ENCODE measurements around the gene MTARC1.
A peak's percentile ranks its signal among the peaks of the same experiment; 100 is the strongest.

The MTARC1 gene

DNA sequence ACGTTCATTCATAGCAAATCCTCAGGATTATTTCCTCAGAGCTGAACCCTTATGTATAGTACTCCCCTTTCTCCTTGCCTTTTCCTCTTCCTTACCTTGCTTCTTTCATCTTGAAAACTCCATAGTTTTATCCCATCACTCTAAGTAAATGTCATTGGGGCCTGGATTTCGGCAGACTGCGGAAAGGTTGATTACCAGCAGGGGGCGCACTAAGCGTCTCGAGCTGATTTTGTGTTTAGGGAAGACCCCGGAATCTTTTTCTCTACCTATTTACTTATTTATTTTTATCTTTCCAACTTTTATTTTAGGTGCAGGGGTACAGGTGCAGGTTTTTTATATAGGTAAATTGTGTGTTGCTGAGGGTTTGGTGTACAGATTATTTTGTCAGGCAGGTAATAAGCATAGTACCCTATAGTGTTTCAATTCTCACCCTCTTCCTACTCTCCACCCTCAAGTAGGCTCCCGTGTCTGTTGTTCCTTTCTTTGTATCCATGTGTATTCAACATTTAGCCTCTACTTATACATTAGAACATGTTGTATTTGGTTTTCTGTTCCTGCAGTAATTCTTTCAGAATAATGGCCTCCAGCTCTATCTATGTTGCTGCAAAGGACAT lies 11.4 kb upstream of the MTARC1 start:
- DNase-seq (ENCODE audit: extremely low spot score) = peak; percentile 57
- no peak for TF ChIP-seq NFRKB (IDR thresholded peaks at IDR 0.05)
- TF ChIP-seq CTBP1 (IDR thresholded peaks at IDR 0.05; ENCODE audit: borderline replicate concordance) = no peak
- TF ChIP-seq TARDBP (IDR thresholded peaks at IDR 0.05) = no peak
- no peak for TF ChIP-seq FOXM1 (IDR thresholded peaks at IDR 0.05; ENCODE audit: borderline replicate concordance)
- no peak for TF ChIP-seq ZNF384 (IDR thresholded peaks at IDR 0.05)
- TF ChIP-seq SUZ12 (IDR thresholded peaks at IDR 0.05) = no peak
- TF ChIP-seq LEF1 (IDR thresholded peaks at IDR 0.05; ENCODE audit: borderline replicate concordance) = no peak
- TF ChIP-seq, protein P1, sequence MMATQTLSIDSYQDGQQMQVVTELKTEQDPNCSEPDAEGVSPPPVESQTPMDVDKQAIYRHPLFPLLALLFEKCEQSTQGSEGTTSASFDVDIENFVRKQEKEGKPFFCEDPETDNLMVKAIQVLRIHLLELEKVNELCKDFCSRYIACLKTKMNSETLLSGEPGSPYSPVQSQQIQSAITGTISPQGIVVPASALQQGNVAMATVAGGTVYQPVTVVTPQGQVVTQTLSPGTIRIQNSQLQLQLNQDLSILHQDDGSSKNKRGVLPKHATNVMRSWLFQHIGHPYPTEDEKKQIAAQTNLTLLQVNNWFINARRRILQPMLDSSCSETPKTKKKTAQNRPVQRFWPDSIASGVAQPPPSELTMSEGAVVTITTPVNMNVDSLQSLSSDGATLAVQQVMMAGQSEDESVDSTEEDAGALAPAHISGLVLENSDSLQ (IDR thresholded peaks at IDR 0.05) = no peak
- no peak for TF ChIP-seq ARNT (IDR thresholded peaks at IDR 0.05)
- no peak for TF ChIP-seq L3MBTL2 (conservative IDR thresholded peaks at IDR 0.05)
- no peak for TF ChIP-seq ELF4 (IDR thresholded peaks at IDR 0.05)
- TF ChIP-seq HDGF (IDR thresholded peaks at IDR 0.05; ENCODE audit: borderline replicate concordance) = no peak
- no peak for TF ChIP-seq BHLHE40 (IDR thresholded peaks at IDR 0.05; ENCODE audit: borderline replicate concordance)
- no peak for TF ChIP-seq SP1 (IDR thresholded peaks at IDR 0.05)
- TF ChIP-seq FOXA1 (IDR thresholded peaks at IDR 0.05) = no peak
- ChIA-PET POLR2A (interaction anchor here (0.9 to 1.7 kb wide), 2 partner anchors 11 to 27 kb away, joined by 4 read pairs; partner anchors contain the start of genes MTARC1 and MTARC2), CTCF (interaction anchor here (0.7 to 3.2 kb wide), 6 partner anchors 11 to 556 kb away, joined by 3 to 22 read pairs (median 3); partner anchors contain the start of genes MTARC1 and MTARC2)

DNA sequence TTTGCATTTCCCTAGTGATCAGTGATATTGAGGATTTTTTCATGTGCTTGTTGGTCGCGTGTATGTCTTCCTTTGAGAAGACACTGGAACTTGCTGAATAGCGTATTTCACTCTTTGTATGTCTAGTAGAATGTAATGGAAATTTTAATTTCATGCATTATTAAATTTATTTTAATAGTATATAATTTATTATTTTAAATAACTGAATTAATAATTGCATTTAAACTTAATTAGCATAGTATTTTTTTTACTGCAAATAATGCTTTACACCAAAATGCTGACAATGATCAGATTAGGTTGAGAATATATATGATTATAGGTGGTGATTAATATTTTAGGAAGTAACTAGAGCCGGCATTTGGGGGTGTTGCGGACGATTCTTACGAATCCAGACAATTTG lies 10.5 kb upstream of the MTARC1 start:
- TF ChIP-seq LEF1 (IDR thresholded peaks at IDR 0.05; ENCODE audit: borderline replicate concordance) (no peak), TARDBP (IDR thresholded peaks at IDR 0.05) (no peak), ELF4 (IDR thresholded peaks at IDR 0.05) (no peak), FOXA1 (IDR thresholded peaks at IDR 0.05) (no peak), L3MBTL2 (conservative IDR thresholded peaks at IDR 0.05) (no peak), NFRKB (IDR thresholded peaks at IDR 0.05) (no peak), FOXM1 (IDR thresholded peaks at IDR 0.05; ENCODE audit: borderline replicate concordance) (no peak)
- ChIA-PET CTCF (interaction anchor here (0.5 to 3.2 kb wide), 9 partner anchors 11 to 556 kb away, joined by 3 to 22 read pairs (median 4); partner anchors contain the start of gene MTARC1), POLR2A (interaction anchor here (1.7 kb wide), 1 partner anchor 10 kb away, joined by 4 read pairs; the partner anchor contains the start of gene MTARC1)
- no peak for DNase-seq (ENCODE audit: extremely low spot score)

DNA sequence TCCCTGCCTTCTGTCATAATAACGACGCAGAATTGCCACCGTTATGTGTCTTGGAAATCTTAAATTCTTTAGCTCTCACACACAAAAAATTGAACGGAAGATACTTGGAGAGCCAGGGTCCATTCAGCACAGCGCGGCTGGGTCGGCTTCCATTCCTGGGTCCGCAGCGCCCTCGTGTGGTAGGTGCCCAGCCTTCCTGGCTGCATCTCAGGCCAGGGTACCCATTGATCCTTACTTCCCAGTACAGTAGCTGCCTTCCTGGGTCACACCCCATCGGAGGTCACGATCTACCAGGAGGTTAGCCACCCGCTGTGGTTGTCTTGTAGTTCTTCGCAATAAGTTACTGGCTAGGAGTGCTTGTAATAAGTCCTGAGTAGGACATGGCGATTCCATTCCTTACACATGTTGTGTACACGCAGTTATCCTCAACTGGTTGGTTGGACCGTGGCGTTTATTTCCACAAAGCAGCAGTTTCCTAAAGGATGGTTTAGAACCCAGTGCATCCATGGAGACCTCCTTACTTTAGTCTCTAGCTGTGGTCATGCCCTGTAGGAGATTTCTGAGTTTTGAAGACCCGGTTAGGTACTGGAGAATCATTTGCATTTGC lies 9.9 kb upstream of the MTARC1 start:
- peak; percentile 86 for DNase-seq (ENCODE audit: extremely low spot score)
- TF ChIP-seq NFRKB (IDR thresholded peaks at IDR 0.05) = no peak
- TF ChIP-seq L3MBTL2 (conservative IDR thresholded peaks at IDR 0.05) = no peak
- no peak for TF ChIP-seq BHLHE40 (IDR thresholded peaks at IDR 0.05; ENCODE audit: borderline replicate concordance)
- no peak for TF ChIP-seq FOXM1 (IDR thresholded peaks at IDR 0.05; ENCODE audit: borderline replicate concordance)
- no peak for TF ChIP-seq FOXK2 (IDR thresholded peaks at IDR 0.05)
- TF ChIP-seq ELF4 (IDR thresholded peaks at IDR 0.05) = no peak
- no peak for TF ChIP-seq CTBP1 (IDR thresholded peaks at IDR 0.05; ENCODE audit: borderline replicate concordance)
- no peak for TF ChIP-seq LEF1 (IDR thresholded peaks at IDR 0.05; ENCODE audit: borderline replicate concordance)
- no peak for TF ChIP-seq FOXA1 (IDR thresholded peaks at IDR 0.05)
- TF ChIP-seq SP1 (IDR thresholded peaks at IDR 0.05) = no peak
- TF ChIP-seq ZNF384 (IDR thresholded peaks at IDR 0.05) = no peak
- TF ChIP-seq ARNT (IDR thresholded peaks at IDR 0.05) = no peak
- TF ChIP-seq TARDBP (IDR thresholded peaks at IDR 0.05) = no peak
- CTCF ChIA-PET = interaction anchor here (0.5 to 3.2 kb wide), 12 partner anchors 10 to 557 kb away, joined by 3 to 22 read pairs (median 4); partner anchors contain the start of gene MTARC1
- POLR2A ChIA-PET = interaction anchor here (1.7 kb wide), 1 partner anchor 10 kb away, joined by 4 read pairs; the partner anchor contains the start of gene MTARC1

DNA sequence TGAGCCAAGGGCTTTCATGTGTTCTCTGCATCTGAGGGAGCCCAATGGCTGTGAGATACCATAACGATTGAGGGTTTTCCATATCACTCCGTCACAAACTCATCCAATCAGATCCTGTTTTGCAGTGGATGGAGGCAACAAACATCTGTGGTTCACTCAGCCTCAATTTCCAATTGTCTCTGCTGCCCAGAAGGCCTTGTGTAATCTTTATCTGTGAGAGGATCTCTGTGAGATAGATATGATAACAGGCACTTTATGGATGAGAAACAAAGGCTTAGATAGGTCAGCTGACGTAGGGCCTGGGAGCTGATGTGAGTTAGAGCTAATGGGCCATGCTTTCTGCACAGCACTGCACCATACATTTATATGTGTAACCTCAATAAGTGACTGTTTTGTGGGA lies 3.3 kb upstream of the MTARC1 start:
- ChIA-PET POLR2A (interaction anchor here (1.3 kb wide), 1 partner anchor 36 kb away, joined by 3 read pairs; the partner anchor contains the start of gene MTARC2), CTCF (no interaction called here)

DNA sequence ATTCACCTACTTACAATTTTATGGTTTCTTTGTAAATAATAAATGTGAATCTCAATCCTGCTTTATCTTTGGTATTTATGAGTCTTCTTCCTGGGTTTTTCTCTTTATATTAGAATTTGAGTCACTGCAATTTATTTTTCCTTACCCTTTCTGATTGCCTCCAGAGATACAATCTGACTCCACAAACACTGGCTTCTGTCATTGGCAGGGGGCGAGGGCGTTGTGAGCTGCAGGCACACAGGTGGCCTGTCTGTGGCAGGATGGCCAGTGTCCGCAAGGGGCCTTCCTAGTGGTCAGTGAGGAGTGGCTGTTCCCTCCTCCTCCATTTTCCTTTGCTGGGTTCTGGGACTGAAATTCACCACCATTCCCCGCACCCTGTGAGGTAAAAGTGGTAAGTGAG lies 2.0 kb upstream of the MTARC1 start:
- CTCF ChIA-PET = interaction anchor here (1.2 to 1.5 kb wide), 2 partner anchors 504 to 513 kb away, joined by 3 to 4 read pairs; partner anchors contain the start of gene RAB3GAP2
- TF ChIP-seq SUZ12 (IDR thresholded peaks at IDR 0.05) = no peak
- TF ChIP-seq TARDBP (IDR thresholded peaks at IDR 0.05) = no peak
- TF ChIP-seq, protein P1 (IDR thresholded peaks at IDR 0.05) = no peak
- no peak for TF ChIP-seq FOXA1 (IDR thresholded peaks at IDR 0.05)
- no peak for TF ChIP-seq ZNF384 (IDR thresholded peaks at IDR 0.05)
- no peak for TF ChIP-seq ELF4 (IDR thresholded peaks at IDR 0.05)
- no peak for TF ChIP-seq BHLHE40 (IDR thresholded peaks at IDR 0.05; ENCODE audit: borderline replicate concordance)
- TF ChIP-seq SP1 (IDR thresholded peaks at IDR 0.05) = no peak
- no peak for TF ChIP-seq HDGF (IDR thresholded peaks at IDR 0.05; ENCODE audit: borderline replicate concordance)
- no peak for TF ChIP-seq CTBP1 (IDR thresholded peaks at IDR 0.05; ENCODE audit: borderline replicate concordance)
- no peak for TF ChIP-seq NFRKB (IDR thresholded peaks at IDR 0.05)
- TF ChIP-seq ARNT (IDR thresholded peaks at IDR 0.05) = no peak
- no peak for TF ChIP-seq FOXK2 (IDR thresholded peaks at IDR 0.05)
- POLR2A ChIA-PET = no interaction called here
- no peak for DNase-seq (ENCODE audit: extremely low spot score)

More for the DNA sequence above, 3.3 kb upstream of the MTARC1 start:
- DNase-seq (ENCODE audit: extremely low spot score) = no peak
- TF ChIP-seq ELF4 (IDR thresholded peaks at IDR 0.05) (no peak), BHLHE40 (IDR thresholded peaks at IDR 0.05; ENCODE audit: borderline replicate concordance) (no peak), FOXA1 (IDR thresholded peaks at IDR 0.05) (no peak), FOXK2 (IDR thresholded peaks at IDR 0.05) (no peak)

Data from HEK293T (cell line).